Measurements from ENCODE around the gene BCAP29.

- TF ChIP-seq TAF1 (IDR thresholded peaks at IDR 0.05; ENCODE audit: low read depth, low read length) (no peak), POLR2A (IDR thresholded peaks at IDR 0.05; ENCODE audit: control extremely low read depth in 1 of 2, low read depth in 2 of 2, low read length in 2 of 2) (no peak), JUND (IDR thresholded peaks at IDR 0.05; ENCODE audit: low read length) (no peak), YY1 (IDR thresholded peaks at IDR 0.05; ENCODE audit: low read depth, low read length) (no peak)
Observed at GRCh38 chr7:107658467-107658866, 78.4 kb downstream of the BCAP29 start.

All from H1 (cell line).